DOHH2 (cell line): ENCODE data around the gene RAD23A.

Experiments
- H3F3A ChIP-seq: fragments of 200-600 bp; sonication (generic), shearing (Covaris generic); 2 replicates; pipeline ENCODE4 v1.6.0; 2016; ENCODE audit warnings: antibody characterized with exemption, mild to moderate bottlenecking; ENCODE audit not compliant: control insufficient read depth, insufficient read depth
- H3K27ac ChIP-seq: fragments of 200-600 bp; sonication (generic); 2 replicates; pipeline ENCODE4 v1.5.1; 2014; ENCODE audit warnings: low read depth, mild to moderate bottlenecking, low read length, moderate library complexity
- H3K27me3 ChIP-seq: fragments of 200-600 bp; sonication (generic); 2 replicates; pipeline ENCODE4 v1.6.1; 2014; ENCODE audit warnings: mild to moderate bottlenecking, low read length, mixed read lengths; ENCODE audit not compliant: control insufficient read depth
- H3K36me3 ChIP-seq: fragments of 200-600 bp; sonication (generic); 2 replicates; pipeline ENCODE4 v1.6.1; 2014; ENCODE audit warnings: mild to moderate bottlenecking, low read length, moderate library complexity, mixed read lengths; ENCODE audit not compliant: control insufficient read depth
- H3K4me1 ChIP-seq: fragments of 200-600 bp; sonication (generic); 2 replicates; pipeline ENCODE4 v1.6.1; 2014; ENCODE audit warnings: mild to moderate bottlenecking, low read length, mixed read lengths; ENCODE audit not compliant: control insufficient read depth
- H3K4me2 ChIP-seq: fragments of 200-600 bp; sonication (generic); 2 replicates; pipeline ENCODE4 v1.6.0; 2014; ENCODE audit warnings: mild to moderate bottlenecking, low read length, moderate library complexity
- H3K4me3 ChIP-seq: fragments of 200-600 bp; sonication (generic); 2 replicates; pipeline ENCODE4 v1.5.1; 2014; ENCODE audit warnings: mild to moderate bottlenecking, low read length, mixed read lengths
- H3K79me2 ChIP-seq: fragments of 200-600 bp; sonication (generic); 2 replicates; pipeline ENCODE4 v1.6.1; 2014; ENCODE audit warnings: mild to moderate bottlenecking, low read length, mixed read lengths; ENCODE audit not compliant: control insufficient read depth
- H3K9me2 ChIP-seq: fragments of 200-600 bp; sonication (generic); replicated peaks from 2 replicates; pipeline ENCODE4 v1.6.1; 2014; ENCODE audit warnings: mild to moderate bottlenecking, low read length, mixed read lengths; ENCODE audit not compliant: control insufficient read depth
- H3K9me3 ChIP-seq: fragments of 200-600 bp; sonication (generic); 2 replicates; pipeline ENCODE4 v1.6.1; 2014; ENCODE audit warnings: antibody characterized with exemption, low read length, mixed read lengths; ENCODE audit not compliant: control insufficient read depth, insufficient read depth
- H4K20me1 ChIP-seq: fragments of 200-600 bp; sonication (generic); 2 replicates; pipeline ENCODE4 v1.6.0; 2014; ENCODE audit warnings: low read depth, mild to moderate bottlenecking, antibody characterized with exemption, low read length, moderate library complexity; ENCODE audit not compliant: control insufficient read depth, insufficient read depth
- CTCF ChIP-seq: fragments of 200-600 bp; sonication (generic); IDR thresholded peaks from one replicate; pipeline ENCODE4 v1.5.1; 2014; ENCODE audit warnings: antibody characterized with exemption, mild to moderate bottlenecking, low read depth, low read length; ENCODE audit not compliant: poor library complexity, severe bottlenecking
- EZH2phosphoT487 ChIP-seq: fragments of 200-600 bp; sonication (generic); IDR thresholded peaks from 2 replicates; pipeline ENCODE4 v1.6.1; 2017; ENCODE audit warnings: borderline replicate concordance, mild to moderate bottlenecking, antibody characterized with exemption, low read length, moderate library complexity, mixed read lengths

RAD23A gene

GRCh38 chr19:12922959-12923358, 22.7 kb upstream of the RAD23A start:
- Histone ChIP-seq H3K79me2 (no peaks in the 10 kb centered on the region), H3K27me3 (no peaks in the 10 kb centered on the region), H3K36me3 (peaks cover 45% of the 10 kb centered on the region), H3K9me2 (no peaks in the 10 kb centered on the region), H3K4me3 (no peak overlapping the region), H3K27ac (no peak overlapping the region), H3F3A (peaks cover 14% of the 10 kb centered on the region), H4K20me1 (no peaks in the 10 kb centered on the region), H3K4me1 (peaks cover 9% of the 10 kb centered on the region), H3K9me3 (no peaks in the 10 kb centered on the region), H3K4me2 (no peak overlapping the region)
- no peak for TF ChIP-seq CTCF
- no peak for TF ChIP-seq EZH2phosphoT487

GRCh38 chr19:12924621-12925310, 20.9 kb upstream of the RAD23A start:
- H3F3A ChIP-seq = peaks cover 14% of the 10 kb centered on the region
- H3K4me2 ChIP-seq = no peak overlapping the region
- peaks cover 5% of the 10 kb centered on the region for H3K79me2 ChIP-seq
- H3K27me3 ChIP-seq = no peaks in the 10 kb centered on the region
- no peaks in the 10 kb centered on the region for H3K9me2 ChIP-seq
- H3K27ac ChIP-seq = no peak overlapping the region
- no peaks in the 10 kb centered on the region for H3K4me1 ChIP-seq
- TF ChIP-seq EZH2phosphoT487 = no peak
- no peak for TF ChIP-seq CTCF
- H3K4me3 ChIP-seq = no peak overlapping the region
- no peaks in the 10 kb centered on the region for H3K9me3 ChIP-seq
- H4K20me1 ChIP-seq = no peaks in the 10 kb centered on the region
- peaks cover 62% of the 10 kb centered on the region for H3K36me3 ChIP-seq

GRCh38 chr19:12930002-12930645, 15.5 kb upstream of the RAD23A start:
- H3K27me3 ChIP-seq = no peaks in the 10 kb centered on the region
- H3K36me3 ChIP-seq = peaks cover 65% of the 10 kb centered on the region
- H3K4me1 ChIP-seq = peaks cover 21% of the 10 kb centered on the region
- no peaks in the 10 kb centered on the region for H4K20me1 ChIP-seq
- H3K9me3 ChIP-seq = no peaks in the 10 kb centered on the region
- H3K27ac ChIP-seq = no peak overlapping the region
- no peak overlapping the region for H3K4me2 ChIP-seq
- H3K9me2 ChIP-seq = no peaks in the 10 kb centered on the region
- peak; percentile 22 for TF ChIP-seq CTCF
- TF ChIP-seq EZH2phosphoT487 = no peak
- H3K79me2 ChIP-seq = peaks cover 49% of the 10 kb centered on the region
- no peak overlapping the region for H3K4me3 ChIP-seq
- no peaks in the 10 kb centered on the region for H3F3A ChIP-seq
